PC-3 (cell line): ENCODE data around the gene RBM47. TPM values are rescaled to one million over a fixed set of nuclear protein-coding genes. Genes with fewer than 3 reads are reported as not detected.

Experiments used
- ATAC-seq: fragments of 200-7000 bp; cut with Tn5 transposase; 2 replicates; pipeline ENCODE4 v1.9.1; 2020; ENCODE audit warnings: mild to moderate bottlenecking, moderate library complexity
- BruUV-seq: library from RNA; stranded (reverse); fragments of 400-500 nt; replicated peaks from 2 replicates; lab custom pipeline; 2021; lab: Mats Ljungman, UMichigan
- CTCF ChIA-PET: fragments of 300-600 bp; sonication (Branson Sonifier 250); formaldehyde crosslinking; loops from one replicate; lab custom pipeline; 2022; ENCODE audit warnings: antibody characterized with exemption; lab: Charles Lee
- POLR2A ChIA-PET: fragments of 300-600 bp; sonication (Branson Sonifier 250); formaldehyde crosslinking; loops from one replicate; lab custom pipeline; 2022; ENCODE audit warnings: antibody characterized with exemption; ENCODE audit not compliant: unreplicated experiment; lab: Charles Lee
- DNase-seq: peaks from one replicate; pipeline ENCODE4 v3.0.0-alpha.2; 2015
- H2AFZ ChIP-seq: fragments of 300-600 bp; sonication (generic); 2 replicates; pipeline ENCODE4 v1.6.0; 2016; ENCODE audit warnings: antibody characterized with exemption, low read length
- H3F3A ChIP-seq: fragments of 300-600 bp; sonication (generic); one replicate; pipeline ENCODE4 v1.6.0; 2017; ENCODE audit warnings: antibody characterized with exemption, low read length, control low read depth, mild to moderate bottlenecking; ENCODE audit not compliant: unreplicated experiment
- H3K27ac ChIP-seq: fragments of 300-600 bp; sonication (generic); 2 replicates; pipeline ENCODE4 v1.5.1; 2016; ENCODE audit warnings: mild to moderate bottlenecking, low read length
- H3K27me3 ChIP-seq: fragments of 300-600 bp; sonication (generic); 2 replicates; pipeline ENCODE4 v1.6.1; 2016; ENCODE audit warnings: low read length, mixed read lengths
- H3K36me3 ChIP-seq: fragments of 300-600 bp; sonication (generic); 2 replicates; pipeline ENCODE4 v1.6.1; 2016; ENCODE audit warnings: low read depth, mixed run types, low read length, mixed read lengths
- H3K4me1 ChIP-seq: fragments of 300-600 bp; sonication (generic); 2 replicates; pipeline ENCODE4 v1.5.1; 2016; ENCODE audit warnings: low read length; ENCODE audit not compliant: insufficient read depth
- H3K4me2 ChIP-seq: fragments of 300-600 bp; sonication (generic); 2 replicates; pipeline ENCODE4 v1.6.0; 2016; ENCODE audit warnings: low read length
- H3K4me3 ChIP-seq: fragments of 300-600 bp; sonication (generic); 2 replicates; pipeline ENCODE4 v1.5.1; 2016; ENCODE audit warnings: mild to moderate bottlenecking, low read length, mixed read lengths
- H3K79me2 ChIP-seq: fragments of 300-600 bp; sonication (generic); 2 replicates; pipeline ENCODE4 v1.6.1; 2017; ENCODE audit warnings: low read length, mixed read lengths
- H3K9ac ChIP-seq: fragments of 300-600 bp; sonication (generic); 2 replicates; pipeline ENCODE4 v1.6.0; 2016; ENCODE audit warnings: mild to moderate bottlenecking, low read length
- H3K9me2 ChIP-seq: fragments of 300-600 bp; sonication (generic); replicated peaks from 2 replicates; pipeline ENCODE4 v1.6.1; 2016; ENCODE audit warnings: mixed run types, low read length, mixed read lengths
- H3K9me3 ChIP-seq: fragments of 300-600 bp; sonication (generic); 2 replicates; pipeline ENCODE4 v1.6.1; 2016; ENCODE audit warnings: low read length, mixed read lengths
- H4K20me1 ChIP-seq: fragments of 300-600 bp; sonication (generic); 2 replicates; pipeline ENCODE4 v1.6.1; 2016; ENCODE audit warnings: low read length, mixed read lengths
- EZH2 ChIP-seq: fragments of 300-600 bp; sonication (generic); IDR thresholded peaks from one replicate; pipeline ENCODE4 v1.6.1; 2017; ENCODE audit warnings: antibody characterized with exemption, mild to moderate bottlenecking, low read length; ENCODE audit not compliant: unreplicated experiment
- EZH2phosphoT487 ChIP-seq: fragments of 300-600 bp; sonication (generic); IDR thresholded peaks from 2 replicates; pipeline ENCODE4 v1.6.1; 2018; ENCODE audit warnings: mild to moderate bottlenecking, antibody characterized with exemption, low read length, borderline replicate concordance
- intact Hi-C: fragments of 100-400 bp; cut with micrococcal nuclease; formaldehyde crosslinking; loops from 2 replicates; pipeline ENCODE4 v1.9.0; 2023
- total RNA-seq: library from RNA; depleted of rRNA; stranded (reverse); fragments of >200 nt; gene quantifications from 2 replicates; pipeline ENCODE4 v1.2.3, GENCODE V29; 2014
- TF ChIP-seq, protein P1 (sequence below): fragments of 300-600 bp; sonication (generic); conservative IDR thresholded peaks from 2 replicates; pipeline ENCODE4 v1.5.1; 2017; ENCODE audit warnings: antibody characterized with exemption, low read depth, mild to moderate bottlenecking, low read length

The RBM47 gene
- total RNA-seq, 1 experiment from 2014 or later: 34.7 TPM

GRCh38 chr4:40402556-40402955 is 227.1 kb downstream of the RBM47 start:
- Histone ChIP-seq H4K20me1 (no peaks in the 10 kb centered on the region), H3K9me3 (no peaks in the 10 kb centered on the region), H3F3A (no peaks in the 10 kb centered on the region), H3K27me3 (no peaks in the 10 kb centered on the region), H3K27ac (no peak overlapping the region), H3K9me2 (no peaks in the 10 kb centered on the region), H3K4me2 (no peak overlapping the region), H3K4me3 (no peak overlapping the region), H2AFZ (no peak overlapping the region), H3K4me1 (peaks cover 14% of the 10 kb centered on the region), H3K79me2 (no peaks in the 10 kb centered on the region), H3K36me3 (no peaks in the 10 kb centered on the region), H3K9ac (no peak overlapping the region)
- TF ChIP-seq, protein P1, sequence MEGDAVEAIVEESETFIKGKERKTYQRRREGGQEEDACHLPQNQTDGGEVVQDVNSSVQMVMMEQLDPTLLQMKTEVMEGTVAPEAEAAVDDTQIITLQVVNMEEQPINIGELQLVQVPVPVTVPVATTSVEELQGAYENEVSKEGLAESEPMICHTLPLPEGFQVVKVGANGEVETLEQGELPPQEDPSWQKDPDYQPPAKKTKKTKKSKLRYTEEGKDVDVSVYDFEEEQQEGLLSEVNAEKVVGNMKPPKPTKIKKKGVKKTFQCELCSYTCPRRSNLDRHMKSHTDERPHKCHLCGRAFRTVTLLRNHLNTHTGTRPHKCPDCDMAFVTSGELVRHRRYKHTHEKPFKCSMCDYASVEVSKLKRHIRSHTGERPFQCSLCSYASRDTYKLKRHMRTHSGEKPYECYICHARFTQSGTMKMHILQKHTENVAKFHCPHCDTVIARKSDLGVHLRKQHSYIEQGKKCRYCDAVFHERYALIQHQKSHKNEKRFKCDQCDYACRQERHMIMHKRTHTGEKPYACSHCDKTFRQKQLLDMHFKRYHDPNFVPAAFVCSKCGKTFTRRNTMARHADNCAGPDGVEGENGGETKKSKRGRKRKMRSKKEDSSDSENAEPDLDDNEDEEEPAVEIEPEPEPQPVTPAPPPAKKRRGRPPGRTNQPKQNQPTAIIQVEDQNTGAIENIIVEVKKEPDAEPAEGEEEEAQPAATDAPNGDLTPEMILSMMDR: no peak
- TF ChIP-seq EZH2: no peak
- TF ChIP-seq EZH2phosphoT487: no peak
- POLR2A ChIA-PET: no interaction called here
- intact Hi-C loops: no loop called here
- ATAC-seq (no peak), DNase-seq (peak; percentile 40)
- BruUV-seq: no TSS peak
- CTCF ChIA-PET: no interaction called here

DNA sequence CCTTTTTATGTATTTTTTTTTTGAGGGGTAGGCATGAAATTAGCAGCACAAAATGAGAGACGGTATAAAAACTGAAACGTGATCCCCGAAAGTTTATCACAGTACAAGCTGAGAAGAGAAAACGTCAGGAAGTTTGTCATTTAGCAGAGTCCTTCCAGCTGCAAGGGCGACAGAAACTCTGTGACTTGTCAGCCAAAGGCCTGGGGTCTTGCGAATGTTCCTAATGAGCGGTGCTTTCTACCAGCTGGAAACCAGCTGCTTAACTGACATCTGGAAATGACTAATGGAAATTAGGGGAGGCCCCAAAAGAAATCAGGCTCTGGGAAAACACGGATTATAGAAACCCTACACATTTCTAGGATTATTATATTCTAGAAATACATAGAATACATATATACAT is 228.0 kb downstream of the RBM47 start:
- Histone ChIP-seq H3K9me2 (no peaks in the 10 kb centered on the region), H3K4me1 (peaks cover 14% of the 10 kb centered on the region), H3K27ac (no peak overlapping the region), H4K20me1 (no peaks in the 10 kb centered on the region), H3K36me3 (no peaks in the 10 kb centered on the region), H3K9ac (no peak overlapping the region), H3K4me2 (no peak overlapping the region), H3K9me3 (no peaks in the 10 kb centered on the region), H3K27me3 (no peaks in the 10 kb centered on the region), H3F3A (no peaks in the 10 kb centered on the region), H3K79me2 (no peaks in the 10 kb centered on the region), H2AFZ (no peak overlapping the region), H3K4me3 (no peak overlapping the region)
- BruUV-seq: no TSS peak
- ChIA-PET POLR2A (no interaction called here), CTCF (no interaction called here)
- DNase-seq (no peak), ATAC-seq (no peak)
- intact Hi-C loops: no loop called here
- no peak for TF ChIP-seq EZH2phosphoT487
- TF ChIP-seq EZH2: no peak

GRCh38 chr4:40401096-40401495 is 228.6 kb downstream of the RBM47 start:
- Histone ChIP-seq H3K4me1 (peaks cover 19% of the 10 kb centered on the region), H2AFZ (no peak overlapping the region), H3K9ac (no peak overlapping the region), H3K4me2 (no peak overlapping the region), H4K20me1 (no peaks in the 10 kb centered on the region), H3K4me3 (no peak overlapping the region), H3K27me3 (no peaks in the 10 kb centered on the region), H3F3A (no peaks in the 10 kb centered on the region), H3K79me2 (no peaks in the 10 kb centered on the region), H3K9me2 (no peaks in the 10 kb centered on the region), H3K27ac (no peak overlapping the region), H3K36me3 (no peaks in the 10 kb centered on the region), H3K9me3 (no peaks in the 10 kb centered on the region)
- TF ChIP-seq EZH2 (no peak), EZH2phosphoT487 (no peak)
- TF ChIP-seq, protein P1: no peak
- intact Hi-C loops: no loop called here
- DNase-seq (no peak), ATAC-seq (no peak)
- ChIA-PET POLR2A (no interaction called here), CTCF (no interaction called here)
- BruUV-seq: no TSS peak
